Activated gamma-delta T cell (primary cell): Measurements from ENCODE around the gene NSFL1C.
A peak's percentile ranks its signal among the peaks of the same experiment; 100 is the strongest.
"Not testable (repeated sequence)": the region's sequence is repeated elsewhere in the genome, so short reads cannot be mapped to it uniquely, and the experiment has no call there.

ENCODE experiments used
- DNase-seq: peaks from one replicate; lab custom pipeline; 2025; lab: John Stamatoyannopoulos, UW

Gene NSFL1C

DNA sequence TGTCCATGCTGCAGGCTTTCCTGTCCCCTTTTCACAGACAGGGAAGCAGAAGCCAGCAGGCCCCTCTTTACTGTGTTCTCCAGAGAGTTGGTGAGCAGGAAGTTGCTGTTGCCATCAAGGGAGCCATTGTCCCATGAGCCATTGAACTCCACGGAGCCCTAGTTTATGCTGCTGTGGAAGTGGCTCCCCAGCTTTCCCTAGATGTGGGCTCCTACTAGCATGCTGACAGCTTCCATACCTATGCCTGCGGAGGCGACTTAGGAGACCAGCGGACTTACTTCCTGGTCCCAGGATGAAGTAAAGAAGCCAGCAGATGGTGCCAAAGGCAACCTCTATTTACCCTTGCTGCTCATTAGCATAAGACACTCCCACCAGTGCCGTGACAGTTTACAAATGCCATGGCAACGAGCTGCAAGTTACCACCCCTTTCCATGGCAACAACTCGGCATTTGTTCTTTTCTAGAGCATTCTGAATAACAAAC lies 43.0 kb downstream of the NSFL1C start:
- no peak for DNase-seq

DNA sequence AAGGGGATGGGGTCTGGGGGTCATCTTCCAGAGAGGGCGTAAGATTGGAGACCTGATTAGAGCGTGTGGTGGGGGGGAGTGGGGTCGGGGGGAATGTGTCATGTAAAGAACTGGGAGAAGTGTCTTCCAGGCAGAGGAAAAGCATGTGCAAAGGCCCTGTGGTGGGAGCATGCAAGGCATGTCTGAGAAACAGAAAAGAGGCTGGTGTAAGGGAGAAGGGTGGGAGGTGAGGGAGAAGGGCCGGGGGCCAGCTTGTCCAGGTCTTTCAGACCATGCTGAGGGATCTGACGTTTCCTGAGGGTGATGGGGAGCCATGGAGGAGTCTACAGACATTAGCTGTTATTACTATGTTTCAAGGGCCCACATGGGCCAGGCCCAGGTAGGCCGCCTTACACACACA lies 43.4 kb downstream of the NSFL1C start:
- no peak for DNase-seq

DNA sequence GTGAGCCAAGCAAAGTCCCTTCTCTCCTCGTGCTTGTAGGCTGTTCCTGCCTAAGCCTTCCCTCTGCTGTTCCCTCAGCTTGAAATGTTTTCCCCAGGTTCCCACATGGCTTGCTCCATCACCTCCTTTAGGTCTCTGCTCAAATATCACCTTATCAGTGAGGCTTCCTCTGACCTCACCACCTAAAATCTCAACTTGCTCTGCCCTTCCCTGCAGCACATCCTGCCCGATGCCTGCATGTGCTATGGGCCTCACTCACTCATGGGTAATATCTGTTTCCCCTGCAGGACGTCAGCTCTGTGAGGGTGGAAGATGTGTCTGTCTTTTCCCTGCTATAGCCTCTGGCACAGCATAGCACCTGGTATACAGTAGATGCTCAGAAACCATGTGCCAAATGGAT lies 43.9 kb downstream of the NSFL1C start:
- DNase-seq = no peak

DNA sequence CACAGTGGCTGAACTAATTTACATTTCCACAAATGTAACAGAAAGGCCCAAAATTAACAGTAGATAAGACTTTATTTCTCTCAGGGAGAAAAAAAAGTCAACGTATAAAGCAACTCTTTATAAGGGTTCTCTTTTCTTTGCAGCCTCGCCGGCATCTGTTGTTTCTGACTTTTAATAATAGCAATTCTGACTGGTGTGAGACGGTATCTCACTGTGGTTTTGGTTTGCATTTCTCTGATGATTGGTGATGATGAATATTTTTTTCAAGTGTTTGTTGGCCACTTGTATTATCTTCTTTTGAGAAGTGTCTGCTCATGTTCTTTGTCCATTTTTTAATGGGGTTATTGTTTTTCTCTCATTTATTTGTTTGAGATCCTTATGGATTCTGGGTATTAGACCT lies 46.6 kb downstream of the NSFL1C start:
- no peak for DNase-seq

DNA sequence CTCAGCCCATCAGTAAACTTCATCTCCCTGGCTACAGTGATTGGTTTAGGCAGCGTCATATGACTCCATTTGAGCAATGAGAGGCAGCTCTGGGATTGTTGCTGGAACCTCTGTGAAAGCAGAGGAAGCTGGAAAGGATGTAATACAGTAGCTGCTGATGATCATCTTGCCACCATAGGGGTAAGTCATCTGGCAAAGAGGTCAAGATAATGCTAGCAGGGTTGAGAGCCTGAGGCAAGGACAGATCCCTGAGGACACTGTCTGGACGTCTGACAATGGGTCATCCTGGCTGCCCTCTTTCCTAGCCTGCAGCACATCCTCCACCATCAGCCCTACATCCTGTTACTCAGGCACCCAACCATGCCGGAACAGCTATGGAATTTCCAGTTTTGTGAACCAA lies 48.3 kb downstream of the NSFL1C start:
- no peak for DNase-seq

GRCh38 chr20:1417790-1418189 lies 48.9 kb downstream of the NSFL1C start:
- no peak for DNase-seq

- DNase-seq = no peak
Observed at GRCh38 chr20:1417273-1417672, 49.4 kb downstream of the NSFL1C start.

DNA sequence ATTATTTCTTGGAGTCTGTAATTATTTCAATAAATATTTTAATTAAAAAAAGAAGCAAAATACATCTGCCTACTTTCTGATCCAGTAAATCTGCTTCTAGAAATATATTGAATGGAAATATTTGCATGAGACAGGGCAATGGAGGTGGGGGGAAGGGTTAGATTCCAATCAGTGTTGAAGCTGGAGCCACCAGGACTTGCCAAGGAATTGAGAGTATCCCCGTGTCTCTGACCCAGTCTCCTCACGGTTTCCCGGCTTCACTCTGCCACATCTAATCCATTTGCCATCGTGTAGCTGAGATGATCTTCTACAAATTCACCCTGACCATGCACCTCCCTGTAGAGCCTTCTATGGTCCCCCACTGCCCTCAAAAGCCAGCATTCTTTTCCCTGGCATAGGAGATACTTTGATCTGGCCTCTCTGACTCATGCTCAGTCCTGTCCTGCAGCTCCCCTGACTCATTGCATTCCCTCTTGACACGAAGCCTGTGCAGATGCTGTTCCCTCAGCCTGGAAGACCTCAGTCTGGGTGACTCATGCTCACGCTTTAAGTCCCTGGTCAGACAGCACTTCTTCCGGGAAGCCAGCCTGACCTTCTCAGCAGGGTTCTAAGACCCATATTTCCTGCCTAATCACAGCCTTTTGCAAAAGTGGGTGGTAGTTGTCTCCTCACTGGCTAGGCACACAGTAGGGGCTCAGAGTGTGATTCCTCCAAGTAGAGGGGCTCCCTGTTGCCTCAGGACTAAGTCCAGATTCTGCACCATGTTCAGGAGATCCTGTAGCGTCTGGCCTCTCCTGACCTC lies 50.8 kb downstream of the NSFL1C start:
- DNase-seq = no peak

DNA sequence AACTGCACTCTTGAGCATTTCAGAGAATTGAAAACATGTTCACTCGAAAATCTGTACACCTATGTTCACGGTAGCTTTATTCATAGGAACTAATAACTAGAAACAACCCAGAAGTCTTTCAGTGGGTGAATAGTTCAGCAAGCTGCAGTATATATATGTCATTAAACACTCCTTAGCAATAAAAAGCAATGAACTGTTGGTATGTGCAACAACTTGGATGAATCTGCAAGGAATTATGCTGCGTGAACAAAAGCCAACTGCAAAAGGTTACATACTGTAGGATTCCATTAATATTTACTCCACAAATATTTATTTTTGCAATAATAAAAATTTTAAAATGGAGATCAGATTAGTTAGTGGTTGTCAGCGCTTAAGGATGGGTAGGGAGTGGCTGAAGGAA lies 51.7 kb downstream of the NSFL1C start:
- DNase-seq = no peak

DNA sequence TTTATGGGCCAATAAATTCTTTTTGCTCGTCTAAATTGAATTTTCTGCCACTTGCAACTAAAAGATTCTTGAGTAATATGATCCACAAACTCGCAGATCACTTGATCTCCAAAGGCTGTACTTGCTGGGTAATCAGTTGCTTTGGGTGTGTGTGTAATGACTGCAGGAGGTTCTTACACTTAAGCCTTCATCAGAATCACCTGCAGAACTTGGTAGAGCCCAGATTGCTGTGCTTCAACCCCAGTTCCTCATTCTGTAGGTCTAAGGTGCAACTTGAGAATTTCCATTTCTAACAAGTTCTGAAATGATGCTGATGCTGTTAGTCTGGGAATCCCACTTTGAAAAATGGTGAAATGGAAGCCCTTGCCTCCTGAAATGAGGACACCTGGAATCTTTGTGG lies 60.8 kb downstream of the NSFL1C start:
- no peak for DNase-seq

DNA sequence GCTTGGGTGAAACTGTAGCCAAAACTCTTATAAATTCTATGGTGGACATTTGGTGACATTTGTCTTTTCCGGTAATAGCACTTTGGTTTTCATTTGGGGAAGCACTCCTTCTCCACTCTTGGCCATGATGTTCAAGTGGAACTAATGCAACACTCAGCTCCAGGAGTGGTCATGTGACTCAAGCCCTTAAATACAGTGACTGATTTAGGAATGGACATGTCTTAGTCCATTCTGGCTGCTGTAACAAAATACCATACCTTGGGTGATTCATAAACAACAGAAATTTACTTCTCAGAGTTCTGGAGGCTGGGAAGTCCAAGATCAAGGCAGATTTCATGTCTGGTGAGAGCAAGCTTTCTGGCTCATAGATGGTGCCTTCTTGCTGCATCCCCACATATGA lies 63.0 kb downstream of the NSFL1C start:
- no peak for DNase-seq

- no peak for DNase-seq
Observed at GRCh38 chr20:1402149-1402548, 64.5 kb downstream of the NSFL1C start.

DNA sequence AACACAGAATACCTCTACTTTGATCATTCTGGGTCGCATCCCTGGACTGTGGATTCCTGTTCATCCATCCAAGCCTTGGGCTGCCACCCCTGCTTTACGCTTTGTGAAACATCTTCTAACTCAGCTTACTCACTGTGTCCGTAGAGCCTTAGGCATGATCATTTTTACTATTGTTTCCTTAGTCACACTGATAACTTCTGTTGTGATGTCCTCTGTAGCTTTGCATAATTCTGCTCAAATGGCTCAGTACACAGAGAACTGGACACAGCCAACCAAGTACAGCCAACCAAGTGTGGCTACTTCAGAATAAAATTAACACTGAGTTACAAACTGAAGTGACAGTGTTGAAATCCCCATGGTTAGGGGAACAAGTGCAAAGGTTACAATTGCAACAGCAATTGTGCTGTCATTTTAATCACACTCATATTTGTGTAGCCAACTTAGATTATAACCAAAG lies 65.2 kb downstream of the NSFL1C start:
- no peak for DNase-seq

- DNase-seq = not testable (repeated sequence)
Observed at GRCh38 chr20:1399678-1400366, 66.8 kb downstream of the NSFL1C start.

DNA sequence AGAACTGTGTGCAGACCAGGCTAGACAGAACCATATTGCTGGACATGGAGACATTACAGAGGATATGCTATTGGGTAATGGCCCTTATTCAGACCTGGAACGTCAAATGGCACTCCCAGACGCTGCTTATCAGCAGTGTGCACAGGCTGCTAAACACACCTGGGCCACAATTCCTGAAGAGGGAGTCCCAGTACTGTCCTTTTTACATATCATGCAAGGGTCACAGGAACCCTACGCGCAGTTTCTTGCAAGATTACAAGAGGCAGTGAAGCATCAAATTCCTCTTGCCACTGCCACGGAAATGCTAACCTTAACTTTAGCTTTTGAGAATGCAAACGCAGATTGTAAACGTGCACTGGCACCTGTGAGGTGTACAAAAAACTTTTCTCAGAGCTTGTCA lies 68.5 kb downstream of the NSFL1C start:
- DNase-seq = not testable (repeated sequence)

GRCh38 chr20:1397710-1398109 lies 68.9 kb downstream of the NSFL1C start:
- no peak for DNase-seq

GRCh38 chr20:1396702-1397101 lies 69.9 kb downstream of the NSFL1C start:
- DNase-seq = no peak

DNA sequence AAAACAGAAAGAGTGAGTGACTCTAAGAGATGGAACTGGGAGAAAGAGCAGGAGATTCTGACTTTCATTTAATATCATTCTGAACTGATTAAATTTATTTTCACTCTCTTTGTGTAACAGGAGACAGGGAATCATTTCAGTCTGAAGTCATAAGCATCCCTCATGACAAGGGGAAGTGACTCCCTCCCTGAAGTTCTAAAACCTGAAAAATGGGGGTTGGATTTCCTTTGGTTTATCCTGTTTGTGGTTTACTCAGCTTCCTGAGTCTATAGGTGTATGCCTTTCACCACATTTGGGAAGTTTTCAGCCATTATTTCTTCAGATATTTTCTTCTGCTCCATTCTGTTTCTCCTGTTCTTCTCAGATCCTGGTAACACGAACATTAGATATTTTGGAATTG lies 70.4 kb downstream of the NSFL1C start:
- no peak for DNase-seq

- no peak for DNase-seq
Observed at GRCh38 chr20:1394686-1395085, 72.0 kb downstream of the NSFL1C start.

GRCh38 chr20:1393507-1393882 lies 73.2 kb downstream of the NSFL1C start:
- DNase-seq = no peak

DNA sequence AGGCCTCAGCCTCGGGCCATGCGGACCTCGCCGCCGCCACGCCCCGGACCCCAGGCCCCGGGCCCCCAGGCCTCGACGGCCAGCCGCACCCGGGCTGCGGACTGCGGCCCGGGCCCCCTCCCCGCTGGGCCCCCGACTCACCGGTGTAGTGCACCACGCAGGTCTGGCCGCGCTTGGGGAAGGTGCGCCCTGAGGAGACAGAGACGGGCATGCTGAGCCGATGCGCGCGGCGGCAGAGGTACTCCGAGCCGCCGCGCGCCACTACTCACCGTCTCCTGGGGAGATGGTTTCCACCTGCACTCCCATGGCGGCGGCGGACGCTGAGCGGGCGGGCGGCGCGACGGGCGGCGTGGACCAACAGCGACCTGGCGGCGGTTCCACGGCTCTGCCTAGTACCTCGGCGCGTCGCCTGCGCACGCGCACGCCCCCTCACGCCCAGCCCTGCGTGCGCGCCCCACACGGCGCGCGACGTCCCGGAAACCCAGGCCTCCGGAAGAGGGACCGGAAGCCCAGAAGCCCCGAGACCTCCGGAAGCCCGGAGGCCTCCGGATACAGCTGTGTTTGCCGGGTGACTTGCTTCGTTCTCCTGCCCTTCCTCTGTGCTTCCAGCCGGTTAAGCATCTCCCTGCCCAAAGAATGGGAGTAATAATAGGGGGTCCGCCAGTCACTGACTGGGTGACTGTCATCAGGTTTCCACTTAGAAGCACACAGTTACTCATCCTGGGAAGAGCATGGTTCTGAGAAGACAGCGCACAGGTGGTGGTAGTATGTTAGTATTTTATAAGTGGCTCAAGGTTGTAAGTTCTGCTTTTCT lies 73.7 kb downstream of the NSFL1C start, which contains the start of gene FKBP1A:
Gene FKBP1A, minus strand, starts transcription at position 362 of the 814 bp plus-strand sequence. Its CDS starts 56 bp downstream, at position 306.
- DNase-seq = peak; percentile 91

DNA sequence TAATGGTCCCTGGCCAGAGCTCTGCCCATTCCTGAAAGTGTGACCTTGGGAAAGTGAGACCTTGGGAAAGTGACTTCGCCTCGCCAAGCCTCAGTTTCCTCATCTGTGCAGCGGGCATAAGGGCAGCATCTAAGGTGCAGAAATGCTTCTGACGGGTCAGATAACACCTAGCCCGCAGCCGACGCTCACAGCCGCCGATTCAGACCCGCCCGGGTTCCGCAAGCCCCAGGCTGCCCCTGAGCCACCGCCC lies 74.3 kb downstream of the NSFL1C start:
- DNase-seq = no peak
